WTC11 (cell line): ENCODE results near the gene TAPBPL. TPM values are rescaled to one million over a fixed set of nuclear protein-coding genes. Genes with fewer than 3 reads are reported as not detected.

Source experiments
- ATAC-seq: fragments of 200-7000 bp; cut with Tn5 transposase; 2 replicates; pipeline ENCODE4 v1.10.0; 2021; ENCODE audit warnings: mild to moderate bottlenecking, moderate library complexity
- CTCF ChIA-PET: fragments of 300-600 bp; sonication (Branson Sonifier 250); formaldehyde crosslinking; loops from one replicate; lab custom pipeline; 2021; ENCODE audit warnings: antibody characterized with exemption; lab: Charles Lee
- POLR2A ChIA-PET: fragments of 350-600 bp; sonication (Branson Sonifier 250); formaldehyde crosslinking; loops from one replicate; lab custom pipeline; 2021; ENCODE audit warnings: antibody characterized with exemption; lab: Charles Lee
- DNase-seq: peaks from one replicate; pipeline ENCODE4 v3.0.0; 2021; ENCODE audit warnings: low spot score
- H3K27ac Mint-ChIP-seq: 2 replicates; pipeline ENCODE4 v1.8.0; 2021; ENCODE audit warnings: mixed read lengths
- H3K27me3 Mint-ChIP-seq: 2 replicates; pipeline ENCODE4 v1.8.0; 2021; ENCODE audit warnings: low read depth, mild to moderate bottlenecking, moderate library complexity, mixed read lengths
- H3K36me3 Mint-ChIP-seq: 2 replicates; pipeline ENCODE4 v1.8.0; 2021; ENCODE audit warnings: mixed read lengths
- H3K4me1 Mint-ChIP-seq: 2 replicates; pipeline ENCODE4 v1.8.0; 2022; ENCODE audit warnings: mixed read lengths
- H3K4me3 Mint-ChIP-seq: 2 replicates; pipeline ENCODE4 v1.8.0; 2021; ENCODE audit warnings: mild to moderate bottlenecking, moderate library complexity, mixed read lengths
- H3K9me3 Mint-ChIP-seq: 2 replicates; pipeline ENCODE4 v1.8.0; 2021; ENCODE audit warnings: mixed read lengths
- AFF4 ChIP-seq: sonication (generic); formaldehyde crosslinking; IDR thresholded peaks from 2 replicates; pipeline ENCODE4 v1.8.1; 2023; ENCODE audit warnings: mild to moderate bottlenecking, missing genetic modification reagents, borderline replicate concordance
- ATF2 ChIP-seq: sonication (generic); formaldehyde crosslinking; IDR thresholded peaks from 2 replicates; pipeline ENCODE4 v1.8.1; 2022; ENCODE audit warnings: low read depth, missing genetic modification reagents, borderline replicate concordance
- ELF4 ChIP-seq: sonication (generic); formaldehyde crosslinking; IDR thresholded peaks from 2 replicates; pipeline ENCODE4 v1.8.1; 2022; ENCODE audit warnings: low read depth, mild to moderate bottlenecking, moderate library complexity, missing genetic modification reagents
- EMX1 ChIP-seq: fragments of 250-450 bp; sonication (Bioruptor Pico); IDR thresholded peaks from 2 replicates; pipeline ENCODE4 v1.8.0; 2021; ENCODE audit warnings: mild to moderate bottlenecking
- ETV6 ChIP-seq: sonication (generic); formaldehyde crosslinking; IDR thresholded peaks from 2 replicates; pipeline ENCODE4 v1.8.1; 2022; ENCODE audit warnings: mild to moderate bottlenecking, missing genetic modification reagents
- FOXP1 ChIP-seq: sonication (generic); formaldehyde crosslinking; IDR thresholded peaks from 2 replicates; pipeline ENCODE4 v1.8.0; 2022; ENCODE audit warnings: missing genetic modification reagents, mild to moderate bottlenecking, moderate library complexity, borderline replicate concordance
- GTF2I ChIP-seq: fragments of 250-450 bp; sonication (Bioruptor Pico); conservative IDR thresholded peaks from 2 replicates; pipeline ENCODE4 v1.4.0; 2021; ENCODE audit warnings: mild to moderate bottlenecking
- OVOL2 ChIP-seq: fragments of 250-450 bp; sonication (Bioruptor Pico); IDR thresholded peaks from 2 replicates; pipeline ENCODE4 v1.9.0; 2021; ENCODE audit warnings: mild to moderate bottlenecking, borderline replicate concordance
- RELA ChIP-seq: sonication (generic); formaldehyde crosslinking; IDR thresholded peaks from 2 replicates; pipeline ENCODE4 v1.8.1; 2022; ENCODE audit warnings: missing genetic modification reagents, mild to moderate bottlenecking, borderline replicate concordance
- TEAD1 ChIP-seq: sonication (generic); formaldehyde crosslinking; IDR thresholded peaks from 2 replicates; pipeline ENCODE4 v1.8.0; 2022; ENCODE audit warnings: mild to moderate bottlenecking, missing genetic modification reagents
- TEAD4 ChIP-seq: sonication (generic); formaldehyde crosslinking; IDR thresholded peaks from 2 replicates; pipeline ENCODE4 v1.8.0; 2022; ENCODE audit warnings: mild to moderate bottlenecking, missing genetic modification reagents
- ZNF138 ChIP-seq: sonication (generic); formaldehyde crosslinking; conservative IDR thresholded peaks from 2 replicates; pipeline ENCODE4 v1.8.1; 2022; ENCODE audit warnings: mild to moderate bottlenecking, moderate library complexity, missing genetic modification reagents
- ZNF219 ChIP-seq: sonication (generic); formaldehyde crosslinking; IDR thresholded peaks from 2 replicates; pipeline ENCODE4 v1.8.0; 2023; ENCODE audit warnings: missing genetic modification reagents, mild to moderate bottlenecking, borderline replicate concordance
- ZNF671 ChIP-seq: fragments of 250-450 bp; sonication (Bioruptor Pico); IDR thresholded peaks from 2 replicates; pipeline ENCODE4 v1.8.0; 2021; ENCODE audit warnings: mild to moderate bottlenecking
- total RNA-seq: library from RNA; stranded (reverse); gene quantifications from 3 replicates; pipeline ENCODE4 v1.2.3, GENCODE V29; 2021
- TF ChIP-seq, protein P1 (sequence below): sonication (generic); formaldehyde crosslinking; IDR thresholded peaks from 2 replicates; pipeline ENCODE4 v1.8.0; 2023; ENCODE audit warnings: missing genetic modification reagents, mild to moderate bottlenecking, borderline replicate concordance
- TF ChIP-seq, protein P2 (sequence below): sonication (generic); formaldehyde crosslinking; IDR thresholded peaks from 2 replicates; pipeline ENCODE4 v1.8.0; 2022; ENCODE audit warnings: mild to moderate bottlenecking, missing genetic modification reagents
- TF ChIP-seq, protein P3 (sequence below): sonication (generic); formaldehyde crosslinking; IDR thresholded peaks from 2 replicates; pipeline ENCODE4 v1.8.1; 2022; ENCODE audit warnings: mild to moderate bottlenecking, missing genetic modification reagents, moderate library complexity, borderline replicate concordance
- TF ChIP-seq, protein P4 (sequence below): fragments of 250-450 bp; sonication (Bioruptor Pico); IDR thresholded peaks from 2 replicates; pipeline ENCODE4 v1.9.0; 2021; ENCODE audit warnings: mild to moderate bottlenecking
- TF ChIP-seq, protein P5 (sequence below): sonication (generic); formaldehyde crosslinking; conservative IDR thresholded peaks from 2 replicates; pipeline ENCODE4 v1.8.1; 2022; ENCODE audit warnings: mild to moderate bottlenecking, missing genetic modification reagents
- TF ChIP-seq, protein P6 (sequence below): sonication (generic); formaldehyde crosslinking; IDR thresholded peaks from 2 replicates; pipeline ENCODE4 v1.8.1; 2023; ENCODE audit warnings: mild to moderate bottlenecking, missing genetic modification reagents, moderate library complexity

TAPBPL gene
- total RNA-seq, 1 experiment from 2014 or later = 1.3 TPM

DNA sequence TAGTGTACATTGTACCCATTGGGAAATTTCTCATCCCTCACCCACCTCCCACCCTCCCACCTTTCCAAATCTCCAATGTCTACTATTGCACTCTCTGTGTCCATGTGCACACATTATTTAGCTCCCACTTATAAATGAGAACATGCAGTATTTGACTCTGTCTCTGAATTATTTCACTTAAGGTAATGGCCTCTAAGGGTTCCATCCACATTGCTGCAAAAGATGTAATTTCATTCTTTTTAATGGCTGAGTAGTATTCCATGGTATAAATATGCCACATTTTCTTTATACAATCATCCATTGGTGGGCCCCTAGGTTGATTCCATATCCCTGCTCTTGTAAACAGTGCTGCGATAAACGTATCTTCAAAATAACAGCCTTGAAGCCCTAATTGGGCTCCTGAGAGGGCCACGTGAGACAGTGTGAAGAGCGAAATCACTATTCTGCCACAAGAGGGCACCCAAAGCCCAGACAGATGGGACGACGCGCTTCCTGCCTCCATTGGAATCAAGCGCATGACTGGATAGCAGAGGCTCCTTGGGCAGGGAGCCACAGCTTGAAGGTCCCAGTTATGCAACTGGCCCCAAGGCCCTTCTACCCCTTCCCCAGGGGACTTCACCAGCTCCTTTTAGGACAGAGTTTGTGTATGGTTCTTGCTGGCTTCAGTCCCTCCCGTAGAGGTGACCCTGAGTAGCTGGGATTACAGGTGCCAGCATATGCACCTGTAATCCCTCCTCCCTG lies 28.4 kb upstream of the TAPBPL start:
- ChIA-PET POLR2A (interaction anchor here (0.6 to 1.0 kb wide), 3 partner anchors 47 to 109 kb away, joined by 3 to 4 read pairs (median 3); partner anchors contain the start of gene VAMP1), CTCF (interaction anchor here (0.6 to 7.1 kb wide), 20 partner anchors 11 to 131 kb away, joined by 3 to 77 read pairs (median 4); partner anchors contain the start of genes CD27, GAPDH, TAPBPL and VAMP1)
- DNase-seq (peak; percentile 77), ATAC-seq (peak; percentile 96)
- Mint-ChIP-seq H3K27me3 (no peaks in the 10 kb centered on the region; the same call in none of the 2 replicates), H3K36me3 (no peaks in the 10 kb centered on the region), H3K9me3 (no peaks in the 10 kb centered on the region), H3K4me3 (no peak overlapping the region), H3K4me1 (peaks cover 8% of the 10 kb centered on the region), H3K27ac (no peak overlapping the region)
- TF ChIP-seq, protein P1, sequence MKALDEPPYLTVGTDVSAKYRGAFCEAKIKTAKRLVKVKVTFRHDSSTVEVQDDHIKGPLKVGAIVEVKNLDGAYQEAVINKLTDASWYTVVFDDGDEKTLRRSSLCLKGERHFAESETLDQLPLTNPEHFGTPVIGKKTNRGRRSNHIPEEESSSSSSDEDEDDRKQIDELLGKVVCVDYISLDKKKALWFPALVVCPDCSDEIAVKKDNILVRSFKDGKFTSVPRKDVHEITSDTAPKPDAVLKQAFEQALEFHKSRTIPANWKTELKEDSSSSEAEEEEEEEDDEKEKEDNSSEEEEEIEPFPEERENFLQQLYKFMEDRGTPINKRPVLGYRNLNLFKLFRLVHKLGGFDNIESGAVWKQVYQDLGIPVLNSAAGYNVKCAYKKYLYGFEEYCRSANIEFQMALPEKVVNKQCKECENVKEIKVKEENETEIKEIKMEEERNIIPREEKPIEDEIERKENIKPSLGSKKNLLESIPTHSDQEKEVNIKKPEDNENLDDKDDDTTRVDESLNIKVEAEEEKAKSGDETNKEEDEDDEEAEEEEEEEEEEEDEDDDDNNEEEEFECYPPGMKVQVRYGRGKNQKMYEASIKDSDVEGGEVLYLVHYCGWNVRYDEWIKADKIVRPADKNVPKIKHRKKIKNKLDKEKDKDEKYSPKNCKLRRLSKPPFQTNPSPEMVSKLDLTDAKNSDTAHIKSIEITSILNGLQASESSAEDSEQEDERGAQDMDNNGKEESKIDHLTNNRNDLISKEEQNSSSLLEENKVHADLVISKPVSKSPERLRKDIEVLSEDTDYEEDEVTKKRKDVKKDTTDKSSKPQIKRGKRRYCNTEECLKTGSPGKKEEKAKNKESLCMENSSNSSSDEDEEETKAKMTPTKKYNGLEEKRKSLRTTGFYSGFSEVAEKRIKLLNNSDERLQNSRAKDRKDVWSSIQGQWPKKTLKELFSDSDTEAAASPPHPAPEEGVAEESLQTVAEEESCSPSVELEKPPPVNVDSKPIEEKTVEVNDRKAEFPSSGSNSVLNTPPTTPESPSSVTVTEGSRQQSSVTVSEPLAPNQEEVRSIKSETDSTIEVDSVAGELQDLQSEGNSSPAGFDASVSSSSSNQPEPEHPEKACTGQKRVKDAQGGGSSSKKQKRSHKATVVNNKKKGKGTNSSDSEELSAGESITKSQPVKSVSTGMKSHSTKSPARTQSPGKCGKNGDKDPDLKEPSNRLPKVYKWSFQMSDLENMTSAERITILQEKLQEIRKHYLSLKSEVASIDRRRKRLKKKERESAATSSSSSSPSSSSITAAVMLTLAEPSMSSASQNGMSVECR (CRISPR knock-in tag) = 0 out of 2 replicates have a peak, but pooled peaks have one; percentile 55
- no peak for TF ChIP-seq GTF2I (CRISPR knock-in tag)
- no peak for TF ChIP-seq FOXP1 (CRISPR knock-in tag)
- TF ChIP-seq TEAD4 (CRISPR knock-in tag) = no peak
- no peak for TF ChIP-seq RELA (CRISPR knock-in tag)
- TF ChIP-seq ATF2 (CRISPR knock-in tag) = no peak
- TF ChIP-seq ETV6 (CRISPR knock-in tag) = peak; percentile 81; the same call in 1 of the 2 replicates
- TF ChIP-seq ELF4 (CRISPR knock-in tag) = no peak
- TF ChIP-seq EMX1 (CRISPR knock-in tag) = no peak
- TF ChIP-seq, protein P2, sequence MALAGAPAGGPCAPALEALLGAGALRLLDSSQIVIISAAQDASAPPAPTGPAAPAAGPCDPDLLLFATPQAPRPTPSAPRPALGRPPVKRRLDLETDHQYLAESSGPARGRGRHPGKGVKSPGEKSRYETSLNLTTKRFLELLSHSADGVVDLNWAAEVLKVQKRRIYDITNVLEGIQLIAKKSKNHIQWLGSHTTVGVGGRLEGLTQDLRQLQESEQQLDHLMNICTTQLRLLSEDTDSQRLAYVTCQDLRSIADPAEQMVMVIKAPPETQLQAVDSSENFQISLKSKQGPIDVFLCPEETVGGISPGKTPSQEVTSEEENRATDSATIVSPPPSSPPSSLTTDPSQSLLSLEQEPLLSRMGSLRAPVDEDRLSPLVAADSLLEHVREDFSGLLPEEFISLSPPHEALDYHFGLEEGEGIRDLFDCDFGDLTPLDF (CRISPR knock-in tag) = no peak
- no peak for TF ChIP-seq ZNF219 (CRISPR knock-in tag)
- peak; percentile 37; the same call in 1 of the 2 replicates for TF ChIP-seq TEAD1 (CRISPR knock-in tag)
- TF ChIP-seq, protein P3, sequence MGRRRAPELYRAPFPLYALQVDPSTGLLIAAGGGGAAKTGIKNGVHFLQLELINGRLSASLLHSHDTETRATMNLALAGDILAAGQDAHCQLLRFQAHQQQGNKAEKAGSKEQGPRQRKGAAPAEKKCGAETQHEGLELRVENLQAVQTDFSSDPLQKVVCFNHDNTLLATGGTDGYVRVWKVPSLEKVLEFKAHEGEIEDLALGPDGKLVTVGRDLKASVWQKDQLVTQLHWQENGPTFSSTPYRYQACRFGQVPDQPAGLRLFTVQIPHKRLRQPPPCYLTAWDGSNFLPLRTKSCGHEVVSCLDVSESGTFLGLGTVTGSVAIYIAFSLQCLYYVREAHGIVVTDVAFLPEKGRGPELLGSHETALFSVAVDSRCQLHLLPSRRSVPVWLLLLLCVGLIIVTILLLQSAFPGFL (CRISPR knock-in tag) = no peak
- TF ChIP-seq, protein P4, sequence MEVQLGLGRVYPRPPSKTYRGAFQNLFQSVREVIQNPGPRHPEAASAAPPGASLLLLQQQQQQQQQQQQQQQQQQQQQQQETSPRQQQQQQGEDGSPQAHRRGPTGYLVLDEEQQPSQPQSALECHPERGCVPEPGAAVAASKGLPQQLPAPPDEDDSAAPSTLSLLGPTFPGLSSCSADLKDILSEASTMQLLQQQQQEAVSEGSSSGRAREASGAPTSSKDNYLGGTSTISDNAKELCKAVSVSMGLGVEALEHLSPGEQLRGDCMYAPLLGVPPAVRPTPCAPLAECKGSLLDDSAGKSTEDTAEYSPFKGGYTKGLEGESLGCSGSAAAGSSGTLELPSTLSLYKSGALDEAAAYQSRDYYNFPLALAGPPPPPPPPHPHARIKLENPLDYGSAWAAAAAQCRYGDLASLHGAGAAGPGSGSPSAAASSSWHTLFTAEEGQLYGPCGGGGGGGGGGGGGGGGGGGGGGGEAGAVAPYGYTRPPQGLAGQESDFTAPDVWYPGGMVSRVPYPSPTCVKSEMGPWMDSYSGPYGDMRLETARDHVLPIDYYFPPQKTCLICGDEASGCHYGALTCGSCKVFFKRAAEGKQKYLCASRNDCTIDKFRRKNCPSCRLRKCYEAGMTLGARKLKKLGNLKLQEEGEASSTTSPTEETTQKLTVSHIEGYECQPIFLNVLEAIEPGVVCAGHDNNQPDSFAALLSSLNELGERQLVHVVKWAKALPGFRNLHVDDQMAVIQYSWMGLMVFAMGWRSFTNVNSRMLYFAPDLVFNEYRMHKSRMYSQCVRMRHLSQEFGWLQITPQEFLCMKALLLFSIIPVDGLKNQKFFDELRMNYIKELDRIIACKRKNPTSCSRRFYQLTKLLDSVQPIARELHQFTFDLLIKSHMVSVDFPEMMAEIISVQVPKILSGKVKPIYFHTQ (CRISPR knock-in tag) = no peak
- TF ChIP-seq ZNF671 (CRISPR knock-in tag) = no peak
- TF ChIP-seq ZNF138 (CRISPR knock-in tag) = no peak
- no peak for TF ChIP-seq OVOL2 (CRISPR knock-in tag)
- no peak for TF ChIP-seq AFF4 (CRISPR knock-in tag)
- TF ChIP-seq, protein P5, sequence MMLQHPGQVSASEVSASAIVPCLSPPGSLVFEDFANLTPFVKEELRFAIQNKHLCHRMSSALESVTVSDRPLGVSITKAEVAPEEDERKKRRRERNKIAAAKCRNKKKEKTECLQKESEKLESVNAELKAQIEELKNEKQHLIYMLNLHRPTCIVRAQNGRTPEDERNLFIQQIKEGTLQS = no peak
- TF ChIP-seq, protein P6, sequence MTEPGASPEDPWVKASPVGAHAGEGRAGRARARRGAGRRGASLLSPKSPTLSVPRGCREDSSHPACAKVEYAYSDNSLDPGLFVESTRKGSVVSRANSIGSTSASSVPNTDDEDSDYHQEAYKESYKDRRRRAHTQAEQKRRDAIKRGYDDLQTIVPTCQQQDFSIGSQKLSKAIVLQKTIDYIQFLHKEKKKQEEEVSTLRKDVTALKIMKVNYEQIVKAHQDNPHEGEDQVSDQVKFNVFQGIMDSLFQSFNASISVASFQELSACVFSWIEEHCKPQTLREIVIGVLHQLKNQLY (CRISPR knock-in tag) = no peak
